Prostate gland (tissue), 2 donors: Measurements from ENCODE around the gene SLC13A3.

Source experiments
- CTCF ChIP-seq, 4 experiments: fragments of 200-600 bp in 2 of 4; fragments of 450-650 bp in 2 of 4; sonication (generic) in 2 of 4; IDR thresholded peaks; 1 replicate in 3 of 4; 2 replicates in 1 of 4; pipeline ENCODE4 v1.5.1; 2016 to 2019; ENCODE audit warnings: antibody characterized with exemption in 4 of 4, mild to moderate bottlenecking in 2 of 4, moderate library complexity in 2 of 4
- POLR2A ChIP-seq: fragments of 450-650 bp; IDR thresholded peaks from one replicate; pipeline ENCODE4 v1.6.1; 2016; ENCODE audit warnings: antibody characterized with exemption, mild to moderate bottlenecking

- TF ChIP-seq CTCF (IDR thresholded peaks at IDR 0.05) (no peak), POLR2A (no peak)
Measured at GRCh38 chr20:46644160-46644559, 7.1 kb downstream of the SLC13A3 start.
